Measurements from ENCODE around the gene ARHGEF19. TPM values are rescaled to one million over a fixed set of nuclear protein-coding genes. Genes with fewer than 3 reads are reported as not detected.
"Not testable (repeated sequence)": the region's sequence is repeated elsewhere in the genome, so short reads cannot be mapped to it uniquely, and the experiment has no call there.

ARHGEF19 gene
- total RNA-seq, 2 experiments from 2014 or later = 5.3 to 6.0 TPM

GRCh38 chr1:16249596-16250241, 37.3 kb upstream of the ARHGEF19 start:
- H3K36me3 Mint-ChIP-seq = peaks cover 10% of the 10 kb centered on the region
- ATAC-seq (no peak), DNase-seq (no peak)
- H3K27ac Mint-ChIP-seq = no peak overlapping the region
- no peaks in the 10 kb centered on the region for H3K27me3 Mint-ChIP-seq
- H3K4me3 Mint-ChIP-seq = no peak overlapping the region
- H3K4me1 Mint-ChIP-seq = peaks cover 15% of the 10 kb centered on the region
- no peaks in the 10 kb centered on the region for H3K9me3 Mint-ChIP-seq (ENCODE audit: low read depth)
- CTCF ChIA-PET = interaction anchor here (0.9 to 3.1 kb wide), 7 partner anchors 9 to 171 kb away, joined by 3 to 11 read pairs (median 3); no protein-coding TSS in a partner anchor

DNA sequence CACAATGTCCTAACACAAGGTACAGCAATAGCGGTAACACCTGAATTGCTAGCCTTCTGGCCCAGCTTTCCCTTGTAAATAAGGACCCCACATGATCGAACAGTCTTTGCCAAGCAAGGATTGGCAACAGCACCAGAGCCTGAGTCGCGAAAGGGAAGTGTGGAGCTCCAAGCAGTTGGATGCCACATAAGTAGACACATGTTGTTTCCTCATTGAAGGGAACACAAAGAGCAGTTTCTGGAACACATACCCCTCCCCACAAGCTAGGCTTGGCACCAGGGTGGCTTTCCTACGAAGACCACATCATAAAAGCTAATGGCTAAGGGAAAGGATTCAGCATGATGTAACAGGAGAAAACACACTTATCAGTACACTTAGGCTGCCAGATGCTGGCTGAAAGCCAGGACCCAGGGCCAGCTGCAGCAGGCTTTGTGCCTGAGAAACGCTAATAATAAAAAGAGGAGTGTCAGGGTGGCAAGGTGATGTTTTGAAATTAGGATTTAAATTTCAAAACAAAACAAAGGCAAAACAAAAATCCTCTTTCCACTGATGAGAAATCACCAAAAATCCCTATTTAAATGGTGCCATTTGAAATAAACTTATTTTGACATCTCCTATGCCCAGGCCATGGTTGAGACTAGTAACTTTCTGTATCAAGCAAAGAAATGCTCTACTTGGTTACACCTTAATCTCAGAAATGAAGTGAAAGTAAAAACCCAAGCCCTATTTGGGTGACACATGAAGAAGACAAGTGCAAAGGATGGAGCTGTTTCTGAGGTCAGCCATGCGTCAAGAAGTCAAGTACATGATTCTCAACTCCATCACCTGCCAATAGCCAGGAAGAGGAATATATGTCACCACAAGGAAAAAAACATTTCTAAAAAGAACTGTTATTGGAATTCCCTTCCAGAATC, 36.4 kb upstream of the ARHGEF19 start:
- no peaks in the 10 kb centered on the region for H3K9me3 Mint-ChIP-seq (ENCODE audit: low read depth)
- DNase-seq (no peak), ATAC-seq (peak; percentile 48)
- no peak overlapping the region for H3K4me3 Mint-ChIP-seq
- peaks cover 10% of the 10 kb centered on the region for H3K36me3 Mint-ChIP-seq
- peak overlapping the region; percentile 21 for H3K27ac Mint-ChIP-seq
- no peaks in the 10 kb centered on the region for H3K27me3 Mint-ChIP-seq
- peaks cover 14% of the 10 kb centered on the region for H3K4me1 Mint-ChIP-seq
- CTCF ChIA-PET = interaction anchor here (0.9 to 3.1 kb wide), 9 partner anchors 9 to 170 kb away, joined by 3 to 11 read pairs (median 4); no protein-coding TSS in a partner anchor

- CTCF ChIA-PET = interaction anchor here (0.5 to 3.1 kb wide), 7 partner anchors 31 to 169 kb away, joined by 3 to 11 read pairs (median 8); no protein-coding TSS in a partner anchor
- H3K27ac Mint-ChIP-seq = no peak overlapping the region
Measured at GRCh38 chr1:16248007-16248436, 35.6 kb upstream of the ARHGEF19 start.

GRCh38 chr1:16247441-16247840, 35.0 kb upstream of the ARHGEF19 start:
- Mint-ChIP-seq H3K9me3 (ENCODE audit: low read depth) (no peaks in the 10 kb centered on the region), H3K27ac (no peak overlapping the region), H3K36me3 (peaks cover 10% of the 10 kb centered on the region), H3K4me3 (no peak overlapping the region), H3K4me1 (peaks cover 14% of the 10 kb centered on the region), H3K27me3 (no peaks in the 10 kb centered on the region)
- ATAC-seq (no peak), DNase-seq (no peak)
- CTCF ChIA-PET = interaction anchor here (0.5 to 3.1 kb wide), 5 partner anchors 31 to 168 kb away, joined by 4 to 11 read pairs (median 8); no protein-coding TSS in a partner anchor

More at GRCh38 chr1:16248007-16248436, 35.6 kb upstream of the ARHGEF19 start:
- Mint-ChIP-seq H3K27me3 (no peaks in the 10 kb centered on the region), H3K4me1 (peaks cover 14% of the 10 kb centered on the region), H3K4me3 (no peak overlapping the region), H3K9me3 (ENCODE audit: low read depth) (no peaks in the 10 kb centered on the region), H3K36me3 (peaks cover 10% of the 10 kb centered on the region)
- ATAC-seq = no peak
- DNase-seq = no peak

DNA sequence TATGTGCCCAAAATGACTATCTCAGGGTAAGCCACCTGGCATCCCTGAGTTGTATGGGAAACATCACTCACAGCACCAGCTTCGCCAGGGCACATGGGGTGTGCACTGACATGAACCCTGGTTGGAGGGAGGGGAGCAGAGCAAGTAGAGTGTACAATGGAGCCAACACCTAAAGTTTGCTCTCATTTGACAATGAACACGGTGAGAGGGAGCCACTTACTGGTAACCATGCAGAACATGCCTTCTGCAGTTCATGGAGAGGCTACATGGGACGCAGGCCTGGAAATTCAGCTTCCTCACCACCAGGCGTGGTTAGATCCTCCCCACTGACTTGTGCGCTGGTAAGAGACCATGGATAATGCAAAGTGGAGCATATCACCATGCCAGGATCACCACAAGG, 34.5 kb upstream of the ARHGEF19 start:
- peaks cover 14% of the 10 kb centered on the region for H3K4me1 Mint-ChIP-seq
- H3K9me3 Mint-ChIP-seq (ENCODE audit: low read depth) = no peaks in the 10 kb centered on the region
- no peak overlapping the region for H3K4me3 Mint-ChIP-seq
- H3K27ac Mint-ChIP-seq = no peak overlapping the region
- H3K36me3 Mint-ChIP-seq = peaks cover 10% of the 10 kb centered on the region
- CTCF ChIA-PET = interaction anchor here (1.7 to 3.1 kb wide), 4 partner anchors 30 to 168 kb away, joined by 8 to 11 read pairs (median 8); no protein-coding TSS in a partner anchor
- H3K27me3 Mint-ChIP-seq = no peaks in the 10 kb centered on the region
- ATAC-seq = no peak
- DNase-seq = no peak

DNA sequence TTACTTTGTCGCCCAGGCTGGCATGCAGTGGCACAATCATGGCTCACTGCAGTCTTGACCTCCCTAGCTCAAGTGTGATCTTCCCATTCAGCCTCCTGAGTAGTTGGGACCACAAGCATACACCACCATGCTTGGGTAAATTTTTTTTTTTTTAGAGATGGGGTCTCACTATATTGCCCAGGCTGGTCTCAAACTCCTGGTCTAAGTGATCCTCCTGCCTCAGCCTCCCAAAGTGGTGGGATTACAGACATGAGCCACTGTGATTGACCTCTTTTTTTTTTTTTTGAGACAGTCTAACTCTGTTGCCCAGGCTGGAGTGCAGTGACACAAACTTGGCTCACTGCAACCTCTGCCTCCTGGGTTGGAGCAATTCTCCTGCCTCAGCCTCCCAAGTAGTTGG, 33.8 kb upstream of the ARHGEF19 start:
- H3K4me3 Mint-ChIP-seq; H3K36me3 Mint-ChIP-seq; DNase-seq; H3K27me3 Mint-ChIP-seq; H3K9me3 Mint-ChIP-seq (ENCODE audit: low read depth); ATAC-seq; H3K27ac Mint-ChIP-seq: not testable (repeated sequence)
- H3K4me1 Mint-ChIP-seq = peaks cover 14% of the 10 kb centered on the region
- CTCF ChIA-PET = interaction anchor here (0.5 to 4.8 kb wide), 5 partner anchors 13 to 462 kb away, joined by 3 to 50 read pairs (median 22); no protein-coding TSS in a partner anchor

- no peak overlapping the region for H3K27ac Mint-ChIP-seq
- no peaks in the 10 kb centered on the region for H3K9me3 Mint-ChIP-seq (ENCODE audit: low read depth)
- DNase-seq = no peak
- H3K36me3 Mint-ChIP-seq = peaks cover 5% of the 10 kb centered on the region
- H3K4me1 Mint-ChIP-seq = peaks cover 14% of the 10 kb centered on the region
- no peaks in the 10 kb centered on the region for H3K27me3 Mint-ChIP-seq
- no peak overlapping the region for H3K4me3 Mint-ChIP-seq
- no peak for ATAC-seq
- CTCF ChIA-PET = interaction anchor here (0.5 to 4.8 kb wide), 13 partner anchors 9 to 463 kb away, joined by 3 to 50 read pairs (median 4); partner anchors contain the start of gene NECAP2
Measured at GRCh38 chr1:16245476-16246196, 33.2 kb upstream of the ARHGEF19 start.

GRCh38 chr1:16244650-16245285, 32.3 kb upstream of the ARHGEF19 start:
- CTCF ChIA-PET = interaction anchor here (0.7 to 4.8 kb wide), 25 partner anchors 9 to 453 kb away, joined by 3 to 50 read pairs (median 4); partner anchors contain the start of genes ARHGEF19, FAM131C and NECAP2
- no peaks in the 10 kb centered on the region for H3K9me3 Mint-ChIP-seq (ENCODE audit: low read depth)
- H3K27me3 Mint-ChIP-seq = no peaks in the 10 kb centered on the region
- H3K4me1 Mint-ChIP-seq = peaks cover 13% of the 10 kb centered on the region
- no peak overlapping the region for H3K4me3 Mint-ChIP-seq
- H3K27ac Mint-ChIP-seq = no peak overlapping the region
- DNase-seq (no peak), ATAC-seq (no peak)
- H3K36me3 Mint-ChIP-seq = peaks cover 3% of the 10 kb centered on the region

- Mint-ChIP-seq H3K27me3 (no peaks in the 10 kb centered on the region), H3K4me1 (peaks cover 10% of the 10 kb centered on the region), H3K36me3 (peaks cover under 1% of the 10 kb centered on the region), H3K9me3 (ENCODE audit: low read depth) (no peaks in the 10 kb centered on the region), H3K4me3 (no peak overlapping the region), H3K27ac (no peak overlapping the region)
- CTCF ChIA-PET = interaction anchor here (0.7 to 4.8 kb wide), 27 partner anchors 8 to 453 kb away, joined by 3 to 50 read pairs (median 4); partner anchors contain the start of genes ARHGEF19, FAM131C and NECAP2
- ATAC-seq = peak; percentile 84
- DNase-seq = peak; percentile 85
Measured at GRCh38 chr1:16243936-16244649, 31.6 kb upstream of the ARHGEF19 start.

GRCh38 chr1:16243215-16243610, 30.8 kb upstream of the ARHGEF19 start:
- ATAC-seq = no peak
- Mint-ChIP-seq H3K9me3 (ENCODE audit: low read depth) (no peaks in the 10 kb centered on the region), H3K4me3 (no peak overlapping the region), H3K36me3 (no peaks in the 10 kb centered on the region), H3K27me3 (no peaks in the 10 kb centered on the region), H3K27ac (no peak overlapping the region), H3K4me1 (peaks cover 13% of the 10 kb centered on the region)
- no peak for DNase-seq
- CTCF ChIA-PET = interaction anchor here (0.9 to 4.8 kb wide), 13 partner anchors 10 to 172 kb away, joined by 3 to 50 read pairs (median 7); partner anchors contain the start of gene FAM131C

- DNase-seq (no peak), ATAC-seq (no peak)
- no peaks in the 10 kb centered on the region for H3K36me3 Mint-ChIP-seq
- CTCF ChIA-PET = interaction anchor here (1.4 to 4.8 kb wide), 8 partner anchors 21 to 164 kb away, joined by 3 to 50 read pairs (median 6); no protein-coding TSS in a partner anchor
- no peaks in the 10 kb centered on the region for H3K27me3 Mint-ChIP-seq
- H3K4me3 Mint-ChIP-seq = no peak overlapping the region
- H3K4me1 Mint-ChIP-seq = peaks cover 18% of the 10 kb centered on the region
- no peak overlapping the region for H3K27ac Mint-ChIP-seq
- no peaks in the 10 kb centered on the region for H3K9me3 Mint-ChIP-seq (ENCODE audit: low read depth)
Measured at GRCh38 chr1:16242556-16243214, 30.2 kb upstream of the ARHGEF19 start.

All from activated CD8-positive, alpha-beta memory T cell treated with anti-CD3 and anti-CD28 coated beads, Interleukin-2, amount 10 ng/mL, durations not matched to agents 7 days and 5 days (primary cell).